Tibial nerve (tissue), 4 donors: Measurements from ENCODE around the gene PAQR7. TPM values are rescaled to one million over a fixed set of nuclear protein-coding genes. Genes with fewer than 3 reads are reported as not detected.
"Not testable (repeated sequence)": the region's sequence is repeated elsewhere in the genome, so short reads cannot be mapped to it uniquely, and the experiment has no call there.

Experiments used
- DNase-seq, 2 donors: peaks; one replicate each; pipeline ENCODE4 v3.0.0-alpha.2; 2019; ENCODE audit warnings: low spot score in 2 of 2
- H3K27ac ChIP-seq, 4 donors: fragments of 200-600 bp; sonication (generic) in 3 of 4; one replicate each; pipeline ENCODE4 v1.5.1; 2017 to 2019; ENCODE audit warnings: mild to moderate bottlenecking in 1 of 4
- H3K27me3 ChIP-seq, 2 donors: fragments of 200-600 bp; sonication (generic) in 1 of 2; one replicate each; pipeline versions ENCODE4 v1.5.1 to v1.6.0; 2017 to 2019
- H3K36me3 ChIP-seq, 3 donors: fragments of 200-600 bp; sonication (generic); one replicate each; pipeline ENCODE4 v1.5.1; 2018 to 2019
- H3K4me1 ChIP-seq, 4 donors: fragments of 200-600 bp; sonication (generic) in 3 of 4; one replicate each; pipeline ENCODE4 v1.5.1; 2017 to 2019
- H3K4me3 ChIP-seq, 4 donors: fragments of 200-600 bp; sonication (generic) in 3 of 4; one replicate each; pipeline ENCODE4 v1.5.1; 2017 to 2019; ENCODE audit warnings: mild to moderate bottlenecking in 1 of 4, moderate library complexity in 1 of 4
- H3K9me3 ChIP-seq, 4 donors: fragments of 200-600 bp; sonication (generic) in 3 of 4; one replicate each; pipeline ENCODE4 v1.5.1; 2017 to 2019
- EP300 ChIP-seq, 2 donors: sonication (generic); formaldehyde crosslinking; IDR thresholded peaks; one replicate each; pipeline ENCODE4 v1.6.1; 2017; ENCODE audit warnings: antibody characterized with exemption in 2 of 2, mild to moderate bottlenecking in 1 of 2
- POLR2A ChIP-seq, 2 donors: fragments of 450-650 bp; IDR thresholded peaks; one replicate each; pipeline ENCODE4 v1.6.1; 2017; ENCODE audit warnings: antibody characterized with exemption in 2 of 2, mild to moderate bottlenecking in 2 of 2, moderate library complexity in 2 of 2
- WGBS, 2 donors: methylation state at CpG; one replicate each; pipeline ENCODE4 v1.1.5; 2018; 5-methylcytosine and 5-hydroxymethylcytosine counted together
- total RNA-seq, 4 donors: library from RNA; depleted of rRNA; stranded (reverse); fragments of >200 nt; gene quantifications; one replicate each; pipeline ENCODE4 v1.1.0, GENCODE V29; 2016
- TF ChIP-seq, protein P1 (sequence below), 5 experiments: fragments of 200-600 bp in 3 of 5; fragments of 450-650 bp in 2 of 5; sonication (generic) in 3 of 5; IDR thresholded peaks; one replicate each; pipeline ENCODE4 v1.5.1; 2016 to 2019; ENCODE audit warnings: antibody characterized with exemption in 5 of 5, mild to moderate bottlenecking in 3 of 5, moderate library complexity in 2 of 5

Gene PAQR7
- total RNA-seq, 4 donors from 2014 or later, result 5.4 to 8.7 (median 7.5) TPM

DNA sequence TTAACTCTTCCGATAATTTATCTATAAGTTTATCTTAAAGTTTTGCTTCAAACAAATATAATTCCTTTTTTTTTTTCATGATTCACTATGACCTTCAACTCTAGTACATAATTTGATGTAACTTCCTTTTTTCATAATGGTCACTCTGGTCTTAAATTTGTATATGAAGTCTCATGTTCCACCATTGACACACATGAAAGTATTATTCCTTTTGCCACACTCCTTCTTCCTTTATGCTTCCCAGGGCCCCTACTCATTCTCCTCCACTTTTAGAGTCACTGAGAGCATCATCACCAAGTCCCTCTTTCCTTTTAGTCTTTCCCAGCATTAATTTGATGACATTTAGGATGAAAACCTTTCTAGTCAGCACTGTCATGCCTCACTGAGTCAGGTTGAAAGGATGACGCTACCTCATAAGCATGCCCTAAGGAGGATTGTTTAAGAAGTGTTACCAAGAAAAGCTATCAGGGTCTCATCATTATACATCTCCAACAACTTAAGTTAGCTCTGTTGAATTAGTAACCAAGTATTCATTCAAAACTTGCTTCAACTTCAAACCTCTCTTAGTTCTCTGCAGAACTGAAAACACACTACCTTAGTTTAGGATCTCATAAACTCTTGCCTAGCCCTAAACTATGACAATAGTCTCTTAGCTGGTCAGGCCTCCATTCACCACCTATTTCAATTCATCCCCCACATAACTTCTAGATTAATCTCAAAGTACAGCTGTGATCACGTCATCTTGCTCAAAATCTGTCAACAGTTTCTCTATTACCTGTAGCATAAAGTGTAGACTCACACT is 30.8 kb downstream of the PAQR7 start:
- Histone ChIP-seq H3K4me1 (no peaks in the 10 kb centered on the region), H3K9me3 (no peaks in the 10 kb centered on the region), H3K4me3 (no peak overlapping the region), H3K27me3 (no peaks in the 10 kb centered on the region), H3K27ac (no peak overlapping the region), H3K36me3 (no peaks in the 10 kb centered on the region)
- TF ChIP-seq EP300 (IDR thresholded peaks at IDR 0.05) (no peak), POLR2A (IDR thresholded peaks at IDR 0.05) (no peak)
- TF ChIP-seq, protein P1, sequence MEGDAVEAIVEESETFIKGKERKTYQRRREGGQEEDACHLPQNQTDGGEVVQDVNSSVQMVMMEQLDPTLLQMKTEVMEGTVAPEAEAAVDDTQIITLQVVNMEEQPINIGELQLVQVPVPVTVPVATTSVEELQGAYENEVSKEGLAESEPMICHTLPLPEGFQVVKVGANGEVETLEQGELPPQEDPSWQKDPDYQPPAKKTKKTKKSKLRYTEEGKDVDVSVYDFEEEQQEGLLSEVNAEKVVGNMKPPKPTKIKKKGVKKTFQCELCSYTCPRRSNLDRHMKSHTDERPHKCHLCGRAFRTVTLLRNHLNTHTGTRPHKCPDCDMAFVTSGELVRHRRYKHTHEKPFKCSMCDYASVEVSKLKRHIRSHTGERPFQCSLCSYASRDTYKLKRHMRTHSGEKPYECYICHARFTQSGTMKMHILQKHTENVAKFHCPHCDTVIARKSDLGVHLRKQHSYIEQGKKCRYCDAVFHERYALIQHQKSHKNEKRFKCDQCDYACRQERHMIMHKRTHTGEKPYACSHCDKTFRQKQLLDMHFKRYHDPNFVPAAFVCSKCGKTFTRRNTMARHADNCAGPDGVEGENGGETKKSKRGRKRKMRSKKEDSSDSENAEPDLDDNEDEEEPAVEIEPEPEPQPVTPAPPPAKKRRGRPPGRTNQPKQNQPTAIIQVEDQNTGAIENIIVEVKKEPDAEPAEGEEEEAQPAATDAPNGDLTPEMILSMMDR (IDR thresholded peaks at IDR 0.05), result no peak
- 91 to 93% methylated on average over 3 of the region's 3 CpGs for WGBS, 2 donors
- DNase-seq, result no peak

DNA sequence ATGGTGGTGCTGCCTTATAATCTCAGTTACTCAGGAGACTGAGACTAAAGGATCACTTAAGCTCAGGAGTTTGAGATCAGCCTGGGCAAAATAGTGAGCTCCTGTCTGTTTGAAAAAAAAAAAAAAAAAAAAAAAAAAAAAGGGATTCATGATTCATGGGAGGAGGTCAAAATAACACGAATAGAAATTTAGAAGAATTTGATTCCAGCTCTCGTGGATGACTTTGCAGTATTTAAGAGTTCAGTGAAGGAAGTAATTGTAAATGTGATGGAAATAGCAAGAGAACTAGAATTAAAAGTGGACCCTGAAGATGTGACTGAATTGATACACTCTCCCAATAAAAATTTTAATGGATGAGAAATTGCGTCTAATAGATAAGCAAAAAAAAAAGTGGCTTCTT is 32.0 kb downstream of the PAQR7 start:
- Histone ChIP-seq H3K36me3 (no peaks in the 10 kb centered on the region), H3K4me3 (no peak overlapping the region), H3K27me3 (no peaks in the 10 kb centered on the region), H3K27ac (no peak overlapping the region), H3K9me3 (no peaks in the 10 kb centered on the region), H3K4me1 (no peaks in the 10 kb centered on the region)
- WGBS, 2 donors, result 70 to 72% methylated on average over 3 of the region's 3 CpGs
- TF ChIP-seq POLR2A (IDR thresholded peaks at IDR 0.05) (no peak), EP300 (IDR thresholded peaks at IDR 0.05) (no peak)
- TF ChIP-seq, protein P1 (IDR thresholded peaks at IDR 0.05), result no peak
- no peak for DNase-seq

DNA sequence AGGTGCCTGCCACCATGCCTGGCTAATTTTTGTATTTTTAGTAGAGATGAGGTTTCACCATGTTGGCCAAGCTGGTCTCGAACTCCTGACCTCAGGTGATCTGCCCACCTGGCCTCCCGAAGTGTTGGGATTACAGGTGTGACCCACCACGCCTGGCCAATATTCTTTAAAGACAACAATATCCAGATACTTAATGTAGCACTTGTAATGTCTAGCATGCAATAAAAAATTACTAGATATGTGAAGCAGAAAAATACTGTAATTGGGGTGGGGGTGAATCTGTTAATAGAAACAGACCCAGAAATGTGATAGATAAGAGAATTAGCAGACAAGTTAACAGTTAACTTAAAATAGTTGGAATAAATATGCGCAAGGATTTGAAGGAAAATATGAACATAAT is 35.7 kb downstream of the PAQR7 start:
- H3K9me3 ChIP-seq, H3K4me1 ChIP-seq, H3K27me3 ChIP-seq, DNase-seq, H3K4me3 ChIP-seq, H3K27ac ChIP-seq: not testable (repeated sequence)
- 97% methylated on average over 4 of the region's 4 CpGs for WGBS, 2 donors
- H3K36me3 ChIP-seq, result peaks cover 0 to 17% (median 0%) of the 10 kb centered on the region in 3 donors

DNA sequence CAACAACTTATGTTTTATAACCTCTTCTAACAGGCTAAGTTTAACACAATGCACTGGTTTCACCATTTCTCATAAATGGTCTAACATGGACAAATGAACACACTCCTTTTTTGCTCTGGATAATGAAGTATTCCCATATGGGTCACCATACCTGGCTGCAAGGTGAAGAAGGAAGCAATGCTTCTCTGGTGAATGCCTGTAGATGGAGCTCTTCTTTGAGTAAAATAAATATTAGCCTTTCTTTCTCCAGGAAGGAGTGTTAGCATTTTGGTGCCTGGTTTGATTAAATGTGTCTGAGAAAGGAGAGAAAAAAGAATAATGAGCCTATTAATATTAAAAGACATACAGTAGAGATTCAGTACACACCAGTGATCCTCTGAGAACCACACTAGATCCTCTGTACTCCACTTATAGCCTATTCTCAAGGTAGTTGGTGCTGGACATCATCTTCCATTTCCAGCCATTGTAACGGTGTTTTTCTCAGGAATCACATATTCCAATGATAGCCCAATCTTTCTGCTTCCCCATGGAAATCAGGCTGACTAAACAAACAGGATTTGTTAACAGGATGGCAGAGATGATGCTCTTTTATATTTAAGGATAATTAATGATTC is 38.1 kb downstream of the PAQR7 start:
- no peak overlapping the region for H3K4me3 ChIP-seq
- H3K27me3 ChIP-seq, result no peaks in the 10 kb centered on the region
- 74 to 90% methylated on average over 1 of the region's 1 CpG for WGBS, 2 donors
- H3K4me1 ChIP-seq, result no peaks in the 10 kb centered on the region
- H3K36me3 ChIP-seq, result peaks cover 0 to 41% (median 0%) of the 10 kb centered on the region in 3 donors
- no peaks in the 10 kb centered on the region for H3K9me3 ChIP-seq
- no peak for DNase-seq
- TF ChIP-seq, protein P1 (IDR thresholded peaks at IDR 0.05), result no peak
- TF ChIP-seq EP300 (IDR thresholded peaks at IDR 0.05), result no peak
- no peak for TF ChIP-seq POLR2A (IDR thresholded peaks at IDR 0.05)
- no peak overlapping the region for H3K27ac ChIP-seq

DNA sequence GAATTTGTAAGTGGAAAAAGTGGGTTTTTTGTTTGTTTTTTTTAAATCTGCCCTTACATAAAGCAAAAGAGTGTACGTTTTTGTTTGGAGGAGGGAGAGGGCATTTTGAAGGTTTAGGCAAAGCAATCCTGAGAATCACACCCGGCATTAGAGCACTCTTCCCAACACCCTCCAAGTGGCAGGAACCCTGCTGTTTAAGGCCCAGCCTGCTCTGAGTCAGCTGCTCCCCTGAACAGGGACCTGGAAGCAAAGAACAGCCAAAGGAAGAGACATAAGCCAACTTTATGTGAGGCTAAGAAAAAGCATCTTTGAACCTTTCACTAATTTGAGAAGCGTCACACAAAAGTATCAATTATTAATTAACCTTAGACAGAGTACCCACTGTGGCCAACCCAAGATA is 38.8 kb downstream of the PAQR7 start:
- Histone ChIP-seq H3K36me3 (peaks cover 0 to 48% (median 4%) of the 10 kb centered on the region in 3 donors), H3K27ac (no peak overlapping the region), H3K4me3 (no peak overlapping the region), H3K4me1 (no peaks in the 10 kb centered on the region), H3K27me3 (no peaks in the 10 kb centered on the region), H3K9me3 (no peaks in the 10 kb centered on the region)
- DNase-seq, result no peak
- TF ChIP-seq, protein P1 (IDR thresholded peaks at IDR 0.05), result no peak
- TF ChIP-seq POLR2A (IDR thresholded peaks at IDR 0.05), result no peak
- no peak for TF ChIP-seq EP300 (IDR thresholded peaks at IDR 0.05)
- WGBS, 2 donors, result 65 to 72% methylated on average over 3 of the region's 3 CpGs
